Erythroblast (primary cell): Measurements from ENCODE around the gene LTB.

ENCODE experiments used
- GATA1 ChIP-seq: IDR thresholded peaks from 2 replicates; pipeline ENCODE4 v1.6.1; 2011; ENCODE audit warnings: low read depth, mild to moderate bottlenecking, control low read depth, low read length, moderate library complexity
- POLR2A ChIP-seq: IDR thresholded peaks from 2 replicates; pipeline ENCODE4 v1.6.1; 2011; ENCODE audit warnings: mild to moderate bottlenecking, low read length

- TF ChIP-seq POLR2A (no peak), GATA1 (no peak)
Measured at GRCh38 chr6:31575952-31576685, 6.1 kb downstream of the LTB start.
